Endothelial cell of umbilical vein (primary cell): ENCODE data around the gene USH1C. TPM values are rescaled to one million over a fixed set of nuclear protein-coding genes. Genes with fewer than 3 reads are reported as not detected.

Experiments used
- BruUV-seq: library from RNA; stranded (reverse); fragments of 400-500 nt; replicated peaks from 2 replicates; lab custom pipeline; 2021; lab: Mats Ljungman, UMichigan
- CTCF ChIA-PET: fragments of 300-600, 350-600 bp; sonication (Branson Sonifier 250); formaldehyde crosslinking; loops from one replicate; lab custom pipeline; 2021; ENCODE audit warnings: antibody characterized with exemption, inconsistent platforms; lab: Charles Lee
- POLR2A ChIA-PET: fragments of 300-600, 350-600 bp; sonication (Branson Sonifier 250); formaldehyde crosslinking; loops from one replicate; lab custom pipeline; 2021; ENCODE audit warnings: antibody characterized with exemption, inconsistent platforms; lab: Charles Lee
- DNase-seq: peaks from one replicate; pipeline ENCODE4 v3.0.0-alpha.2; 2011; ENCODE audit warnings: low read depth, low spot score
- FAIRE-seq: peaks from 2 replicates; lab custom pipeline; 2011; peaks lifted over from hg19 to GRCh38; lab: Jason Lieb, UNC
- H2AFZ ChIP-seq: 2 replicates; pipeline ENCODE4 v1.6.0; 2012; ENCODE audit warnings: low read depth, low read length, control low read depth, inconsistent platforms
- H3K27ac ChIP-seq: 2 replicates; pipeline ENCODE4 v1.5.1; 2011; ENCODE audit warnings: low read depth, mild to moderate bottlenecking, control low read depth, low read length, moderate library complexity; ENCODE audit not compliant: insufficient read depth
- H3K27me3 ChIP-seq, 2 experiments: 2 replicates each; pipeline versions ENCODE4 v1.6.0 to v1.6.1; 2011; ENCODE audit warnings: low read length in 2 of 2, mixed read lengths in 1 of 2; ENCODE audit not compliant: control insufficient read depth in 2 of 2, insufficient read depth in 2 of 2
- H3K36me3 ChIP-seq, 2 experiments: 2 replicates in 1 of 2; 3 replicates in 1 of 2; pipeline ENCODE4 v1.5.1; 2011; ENCODE audit warnings: low read length in 2 of 2, mild to moderate bottlenecking in 1 of 2, moderate library complexity in 1 of 2; ENCODE audit not compliant: control insufficient read depth in 2 of 2, insufficient read depth in 2 of 2; ENCODE audit errors: extremely low read depth in 1 of 2
- H3K4me1 ChIP-seq: 3 replicates; pipeline ENCODE4 v1.5.1; 2011; ENCODE audit warnings: mild to moderate bottlenecking, low read length; ENCODE audit not compliant: control insufficient read depth, insufficient read depth; ENCODE audit errors: extremely low read depth
- H3K4me2 ChIP-seq: 2 replicates; pipeline ENCODE4 v1.6.1; 2011; ENCODE audit warnings: low read length, control low read depth, mixed read lengths; ENCODE audit not compliant: insufficient read depth
- H3K4me3 ChIP-seq, 3 experiments: fragments of 200-600 bp in 1 of 3; sonication (generic), shearing (Covaris generic) in 1 of 3; replicated peaks in 1 of 3; 2 replicates each; pipeline ENCODE4 v1.5.1; 2011 to 2016; ENCODE audit warnings: control low read depth in 3 of 3, low read length in 3 of 3, mild to moderate bottlenecking in 2 of 3, inconsistent platforms in 1 of 3, low read depth in 1 of 3, moderate library complexity in 1 of 3; ENCODE audit not compliant: insufficient read depth in 1 of 3
- H3K79me2 ChIP-seq: 2 replicates; pipeline ENCODE4 v1.6.0; 2012; ENCODE audit warnings: low read length, inconsistent platforms; ENCODE audit not compliant: control insufficient read depth, insufficient read depth
- H3K9ac ChIP-seq: replicated peaks from 2 replicates; pipeline ENCODE3; 2011; ENCODE audit warnings: low read length, control low read depth; ENCODE audit not compliant: insufficient read depth; ENCODE audit errors: extremely low read depth
- H3K9me1 ChIP-seq: replicated peaks from 3 replicates; pipeline ENCODE4 v1.6.0; 2011; ENCODE audit warnings: mild to moderate bottlenecking, low read length; ENCODE audit not compliant: control insufficient read depth, insufficient read depth; ENCODE audit errors: extremely low read depth
- H3K9me3 ChIP-seq: replicated peaks from 2 replicates; pipeline ENCODE4 v1.5.1; 2012; ENCODE audit warnings: low read length, inconsistent platforms; ENCODE audit not compliant: control insufficient read depth, insufficient read depth
- H4K20me1 ChIP-seq: replicated peaks from 2 replicates; pipeline ENCODE3; 2011; ENCODE audit warnings: mild to moderate bottlenecking, low read length; ENCODE audit not compliant: control insufficient read depth, insufficient read depth; ENCODE audit errors: extremely low read depth
- EZH2 ChIP-seq: IDR thresholded peaks from 2 replicates; pipeline ENCODE4 v1.6.1; 2012; ENCODE audit warnings: borderline replicate concordance, low read depth, mild to moderate bottlenecking, moderate library complexity, low read length, inconsistent platforms; ENCODE audit not compliant: severe bottlenecking
- FOS ChIP-seq: IDR thresholded peaks from 2 replicates; pipeline ENCODE4 v1.6.1; 2011; ENCODE audit warnings: mild to moderate bottlenecking, low read length, moderate library complexity, borderline replicate concordance; ENCODE audit not compliant: insufficient read depth
- GATA2 ChIP-seq: IDR thresholded peaks from 2 replicates; pipeline ENCODE4 v1.7.0; 2011; ENCODE audit warnings: low read depth, mild to moderate bottlenecking, moderate library complexity, mixed read lengths, low read length; ENCODE audit not compliant: insufficient read length, insufficient read depth
- JUN ChIP-seq: IDR thresholded peaks from 2 replicates; pipeline ENCODE4 v1.6.1; 2011; ENCODE audit warnings: borderline replicate concordance, low read depth; ENCODE audit not compliant: insufficient read length, insufficient read depth
- MYC ChIP-seq: IDR thresholded peaks from one replicate; pipeline ENCODE4 v1.6.1; 2011; ENCODE audit warnings: mild to moderate bottlenecking, low read depth, low read length
- POLR2A ChIP-seq: IDR thresholded peaks from 2 replicates; pipeline ENCODE4 v1.6.1; 2012; ENCODE audit warnings: low read depth, mild to moderate bottlenecking, control low read depth, low read length
- POLR2AphosphoS5 ChIP-seq: IDR thresholded peaks from 2 replicates; pipeline ENCODE4 v1.6.1; 2012; ENCODE audit warnings: low read depth, mild to moderate bottlenecking, control low read depth, low read length, moderate library complexity; ENCODE audit not compliant: insufficient read depth
- dilution Hi-C: fragments of 300-500 bp; cut with MboI; formaldehyde crosslinking; loops from one replicate; pipeline ENCODE4 v1.15.0; 2019; ENCODE audit warnings: low sequenced_read_pairs; ENCODE audit not compliant: extremely low pct_ligation_motif_present
- intact Hi-C: fragments of 100-400 bp; cut with micrococcal nuclease; formaldehyde crosslinking; loops from one replicate; pipeline ENCODE4 v1.10.0; 2022
- polyA plus RNA-seq, 4 experiments: library from polyadenylated mRNA; depleted of rRNA in 3 of 4; stranded (reverse) in 3 of 4; unstranded in 1 of 4; fragments of >200 nt; gene quantifications; 2 replicates each; pipeline versions ENCODE4 v1.2.1 to v1.2.3, GENCODE V29; 2011 to 2012; ENCODE audit warnings: missing spikeins in 1 of 4
- total RNA-seq: library from RNA; stranded (reverse); gene quantifications from 2 replicates; pipeline ENCODE4 v1.2.3, GENCODE V29; 2021
- TF ChIP-seq, protein P1 (sequence below), 2 donors: IDR thresholded peaks; 1 replicate in 1 of 2; 2 replicates in 1 of 2; pipeline ENCODE4 v1.5.1; 2011; ENCODE audit warnings: low read length in 2 of 2, mild to moderate bottlenecking in 2 of 2, moderate library complexity in 2 of 2, control low read depth in 1 of 2, inconsistent platforms in 1 of 2, low read depth in 1 of 2; ENCODE audit not compliant: insufficient read depth in 1 of 2; ENCODE audit errors: extremely low read depth in 1 of 2
- TF ChIP-seq, protein P2 (sequence below): IDR thresholded peaks from 2 replicates; pipeline ENCODE4 v1.6.1; 2011; ENCODE audit not compliant: insufficient read depth, insufficient read length

Gene USH1C
- total and polyA plus RNA-seq, 2 donors (not counting 3 experiments of a cell fraction or from before 2014, with no cell fraction given) = not detected

- no peak for DNase-seq
- Histone ChIP-seq H3K4me2 (no peak overlapping the region), H2AFZ (no peak overlapping the region), H3K27me3 (peaks cover 43 to 54% of the 10 kb centered on the region in 2 experiments), H3K79me2 (no peaks in the 10 kb centered on the region), H3K4me1 (no peaks in the 10 kb centered on the region), H4K20me1 (no peaks in the 10 kb centered on the region), H3K9me3 (no peaks in the 10 kb centered on the region), H3K36me3 (no peaks in the 10 kb centered on the region), H3K27ac (no peak overlapping the region), H3K9me1 (no peaks in the 10 kb centered on the region), H3K4me3 (no peak overlapping the region), H3K9ac (no peak overlapping the region)
- dilution Hi-C loops = no loop called here
- no TSS peak for BruUV-seq
- TF ChIP-seq, protein P1, sequence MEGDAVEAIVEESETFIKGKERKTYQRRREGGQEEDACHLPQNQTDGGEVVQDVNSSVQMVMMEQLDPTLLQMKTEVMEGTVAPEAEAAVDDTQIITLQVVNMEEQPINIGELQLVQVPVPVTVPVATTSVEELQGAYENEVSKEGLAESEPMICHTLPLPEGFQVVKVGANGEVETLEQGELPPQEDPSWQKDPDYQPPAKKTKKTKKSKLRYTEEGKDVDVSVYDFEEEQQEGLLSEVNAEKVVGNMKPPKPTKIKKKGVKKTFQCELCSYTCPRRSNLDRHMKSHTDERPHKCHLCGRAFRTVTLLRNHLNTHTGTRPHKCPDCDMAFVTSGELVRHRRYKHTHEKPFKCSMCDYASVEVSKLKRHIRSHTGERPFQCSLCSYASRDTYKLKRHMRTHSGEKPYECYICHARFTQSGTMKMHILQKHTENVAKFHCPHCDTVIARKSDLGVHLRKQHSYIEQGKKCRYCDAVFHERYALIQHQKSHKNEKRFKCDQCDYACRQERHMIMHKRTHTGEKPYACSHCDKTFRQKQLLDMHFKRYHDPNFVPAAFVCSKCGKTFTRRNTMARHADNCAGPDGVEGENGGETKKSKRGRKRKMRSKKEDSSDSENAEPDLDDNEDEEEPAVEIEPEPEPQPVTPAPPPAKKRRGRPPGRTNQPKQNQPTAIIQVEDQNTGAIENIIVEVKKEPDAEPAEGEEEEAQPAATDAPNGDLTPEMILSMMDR (IDR thresholded peaks at IDR 0.05; ENCODE audit: extremely low read depth in 1 of 2, insufficient read depth in 1 of 2, low read depth in 1 of 2, low read length in 2 of 2) = no peak
- TF ChIP-seq POLR2AphosphoS5 = no peak
- TF ChIP-seq MYC = no peak
- TF ChIP-seq JUN = no peak
- TF ChIP-seq POLR2A = no peak
- TF ChIP-seq GATA2 = no peak
- TF ChIP-seq FOS = no peak
- TF ChIP-seq EZH2 = no peak
- TF ChIP-seq, protein P2, sequence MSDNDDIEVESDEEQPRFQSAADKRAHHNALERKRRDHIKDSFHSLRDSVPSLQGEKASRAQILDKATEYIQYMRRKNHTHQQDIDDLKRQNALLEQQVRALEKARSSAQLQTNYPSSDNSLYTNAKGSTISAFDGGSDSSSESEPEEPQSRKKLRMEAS = no peak
- CTCF ChIA-PET = no interaction called here
- POLR2A ChIA-PET = no interaction called here
- intact Hi-C loops = no loop called here
- FAIRE-seq = no peak
Measured at GRCh38 chr11:17477361-17477760, 66.9 kb downstream of the USH1C start.
